Lower leg skin (tissue), 4 donors: ENCODE results near the gene FAM162A. TPM values are rescaled to one million over a fixed set of nuclear protein-coding genes. Genes with fewer than 3 reads are reported as not detected.

Experiments used
- DNase-seq, 2 donors: peaks; one replicate each; pipeline ENCODE4 v3.0.0-alpha.2; 2019; ENCODE audit warnings: low spot score in 2 of 2
- H3K4me3 ChIP-seq: fragments of 200-600 bp; sonication (generic); 2 replicates; pipeline ENCODE4 v1.5.1; 2017; ENCODE audit warnings: mild to moderate bottlenecking, low read depth; ENCODE audit not compliant: poor library complexity, severe bottlenecking
- CTCF ChIP-seq, 3 donors: fragments of 450-650 bp; IDR thresholded peaks; one replicate each; pipeline ENCODE4 v1.5.1; 2016; ENCODE audit warnings: antibody characterized with exemption in 3 of 3, mild to moderate bottlenecking in 3 of 3, moderate library complexity in 2 of 3
- POLR2A ChIP-seq, 2 donors: fragments of 450-650 bp; IDR thresholded peaks; one replicate each; pipeline ENCODE4 v1.6.1; 2016 to 2017; ENCODE audit warnings: antibody characterized with exemption in 2 of 2, mild to moderate bottlenecking in 1 of 2, moderate library complexity in 1 of 2
- WGBS, 2 donors: methylation state at CpG; one replicate each; pipeline ENCODE4 v1.1.5; 2018; 5-methylcytosine and 5-hydroxymethylcytosine counted together
- intact Hi-C: fragments of 100-400 bp; cut with DNase I; formaldehyde crosslinking; loops from one replicate; pipeline ENCODE4 v1.15.0; 2023; ENCODE audit warnings: low total_unique reads
- total RNA-seq, 4 donors: library from RNA; depleted of rRNA; stranded (reverse); fragments of >200 nt; gene quantifications; one replicate each; pipeline ENCODE4 v1.1.0, GENCODE V29; 2016

Gene FAM162A
- total RNA-seq, 4 donors from 2014 or later, result 34.2 to 85.7 (median 41.0) TPM

GRCh38 chr3:122451371-122451770, 67.4 kb downstream of the FAM162A start:
- intact Hi-C loops, result no loop called here
- no peak for TF ChIP-seq CTCF (IDR thresholded peaks at IDR 0.05)
- no peak for TF ChIP-seq POLR2A (IDR thresholded peaks at IDR 0.05)
- DNase-seq, result no peak
- no peak overlapping the region for H3K4me3 ChIP-seq
- WGBS, 2 donors, result 95 to 97% methylated on average over 3 of the region's 3 CpGs

GRCh38 chr3:122456074-122456473, 72.1 kb downstream of the FAM162A start:
- intact Hi-C loops, result no loop called here
- TF ChIP-seq POLR2A (IDR thresholded peaks at IDR 0.05), result no peak
- TF ChIP-seq CTCF (IDR thresholded peaks at IDR 0.05), result no peak
- no peak overlapping the region for H3K4me3 ChIP-seq
- DNase-seq, result no peak

- DNase-seq, result no peak
- no peak overlapping the region for H3K4me3 ChIP-seq
- 98 to 99% methylated on average over 2 of the region's 2 CpGs for WGBS, 2 donors
- TF ChIP-seq CTCF (IDR thresholded peaks at IDR 0.05), result no peak
- no peak for TF ChIP-seq POLR2A (IDR thresholded peaks at IDR 0.05)
- intact Hi-C loops, result no loop called here
Measured at GRCh38 chr3:122457706-122458105, 73.7 kb downstream of the FAM162A start.

GRCh38 chr3:122458992-122459391, 75.0 kb downstream of the FAM162A start:
- 54 to 56% methylated on average over 4 of the region's 4 CpGs for WGBS, 2 donors
- intact Hi-C loops, result no loop called here
- no peak for DNase-seq
- H3K4me3 ChIP-seq, result no peak overlapping the region
- TF ChIP-seq CTCF (IDR thresholded peaks at IDR 0.05) (no peak), POLR2A (IDR thresholded peaks at IDR 0.05) (no peak)

GRCh38 chr3:122461806-122462205, 77.8 kb downstream of the FAM162A start:
- no peak for TF ChIP-seq POLR2A (IDR thresholded peaks at IDR 0.05)
- no peak for TF ChIP-seq CTCF (IDR thresholded peaks at IDR 0.05)
- WGBS, 2 donors, result 84 to 88% methylated on average over 3 of the region's 3 CpGs
- intact Hi-C loops, result no loop called here
- no peak overlapping the region for H3K4me3 ChIP-seq
- no peak for DNase-seq

Other genes starting within 250 kb of the FAM162A start
- not detected for gene CASR, start 200.5 kb upstream of the FAM162A start, total RNA-seq
- 100 to 1,000 TPM; 122 to 575 (median 256) TPM for gene CSTA, start 58.9 kb upstream of the FAM162A start, total RNA-seq
- gene MIX23, start 951 bp upstream of the FAM162A start, total RNA-seq, result 10 to 100 TPM in 2 of 4 donors, 1 to 10 TPM in 2; 6.1 to 19.3 (median 12.0) TPM
- 1 to 10 TPM; 1.3 to 4.9 (median 2.8) TPM for gene WDR5B, start 31.9 kb downstream of the FAM162A start, total RNA-seq
- 10 to 100 TPM; 21.4 to 41.3 (median 27.6) TPM for gene KPNA1, start 130.8 kb downstream of the FAM162A start, total RNA-seq
- gene PARP9, start 180.1 kb downstream of the FAM162A start, total RNA-seq, result 10 to 100 TPM in 1 of 4 donors, 1 to 10 TPM in 3; 4.9 to 10.1 (median 7.3) TPM
- gene DTX3L, start 180.2 kb downstream of the FAM162A start, total RNA-seq, result 10 to 100 TPM in 1 of 4 donors, 1 to 10 TPM in 3; 7.8 to 14.2 (median 9.4) TPM
- under 1 TPM in 3 of 4 donors, not detected in 1; 0.29 to 0.71 (median 0.38) TPM for gene PARP15, start 193.5 kb downstream of the FAM162A start, total RNA-seq